GM15510 (cell line): ENCODE results near the gene TULP4.

Experiments
- POLR2A ChIP-seq: IDR thresholded peaks from 3 replicates; pipeline ENCODE4 v1.6.1; 2011; ENCODE audit warnings: borderline replicate concordance; ENCODE audit not compliant: insufficient read length; ENCODE audit errors: extremely low read depth

The TULP4 gene, protein sequence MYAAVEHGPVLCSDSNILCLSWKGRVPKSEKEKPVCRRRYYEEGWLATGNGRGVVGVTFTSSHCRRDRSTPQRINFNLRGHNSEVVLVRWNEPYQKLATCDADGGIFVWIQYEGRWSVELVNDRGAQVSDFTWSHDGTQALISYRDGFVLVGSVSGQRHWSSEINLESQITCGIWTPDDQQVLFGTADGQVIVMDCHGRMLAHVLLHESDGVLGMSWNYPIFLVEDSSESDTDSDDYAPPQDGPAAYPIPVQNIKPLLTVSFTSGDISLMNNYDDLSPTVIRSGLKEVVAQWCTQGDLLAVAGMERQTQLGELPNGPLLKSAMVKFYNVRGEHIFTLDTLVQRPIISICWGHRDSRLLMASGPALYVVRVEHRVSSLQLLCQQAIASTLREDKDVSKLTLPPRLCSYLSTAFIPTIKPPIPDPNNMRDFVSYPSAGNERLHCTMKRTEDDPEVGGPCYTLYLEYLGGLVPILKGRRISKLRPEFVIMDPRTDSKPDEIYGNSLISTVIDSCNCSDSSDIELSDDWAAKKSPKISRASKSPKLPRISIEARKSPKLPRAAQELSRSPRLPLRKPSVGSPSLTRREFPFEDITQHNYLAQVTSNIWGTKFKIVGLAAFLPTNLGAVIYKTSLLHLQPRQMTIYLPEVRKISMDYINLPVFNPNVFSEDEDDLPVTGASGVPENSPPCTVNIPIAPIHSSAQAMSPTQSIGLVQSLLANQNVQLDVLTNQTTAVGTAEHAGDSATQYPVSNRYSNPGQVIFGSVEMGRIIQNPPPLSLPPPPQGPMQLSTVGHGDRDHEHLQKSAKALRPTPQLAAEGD (N-terminal part only)

DNA sequence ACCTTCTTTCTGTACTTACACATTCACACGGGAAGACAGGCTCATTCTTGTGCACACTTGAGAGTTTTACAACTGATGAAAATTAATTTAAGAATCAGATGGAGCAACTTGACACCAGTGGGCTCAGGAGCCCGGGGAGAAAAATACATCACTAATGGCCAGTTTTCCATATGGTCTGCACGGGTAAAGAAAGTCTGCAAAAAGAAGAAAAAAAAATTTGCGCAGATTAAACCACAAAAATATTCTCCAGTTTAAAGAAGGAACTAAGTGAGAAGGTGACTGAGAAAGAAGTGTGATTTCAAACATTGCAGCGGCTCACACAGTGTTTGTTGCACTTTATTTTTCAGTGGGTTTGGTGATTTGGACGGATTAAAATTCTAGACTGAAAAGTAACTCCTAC, at the start of gene TULP4:
TULP4 (plus strand) TSS at position 301 of the 400 bp plus-strand sequence. CDS start 1,552 bp downstream, outside the sequence.
- no peak for TF ChIP-seq POLR2A

DNA sequence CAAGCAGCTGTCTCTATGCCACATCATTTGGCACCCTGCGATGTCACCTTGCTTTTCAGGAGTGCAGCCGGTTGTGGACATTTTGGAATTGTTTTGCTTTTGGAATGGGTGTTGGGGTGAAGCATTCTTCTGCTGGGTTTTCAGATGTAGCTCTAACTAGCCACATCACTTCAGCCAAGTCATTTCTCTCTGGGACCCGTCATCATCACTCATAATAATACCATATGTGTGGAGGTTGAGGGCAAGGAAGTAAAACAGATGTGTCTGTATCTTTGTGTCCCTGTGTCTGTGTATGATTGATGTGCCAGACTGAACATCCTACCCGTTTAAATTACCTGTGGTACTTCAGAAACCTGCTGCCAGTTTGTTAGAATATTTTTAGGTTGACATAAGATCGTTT, 49.5 kb upstream of the TULP4 start:
- TF ChIP-seq POLR2A, result no peak

DNA sequence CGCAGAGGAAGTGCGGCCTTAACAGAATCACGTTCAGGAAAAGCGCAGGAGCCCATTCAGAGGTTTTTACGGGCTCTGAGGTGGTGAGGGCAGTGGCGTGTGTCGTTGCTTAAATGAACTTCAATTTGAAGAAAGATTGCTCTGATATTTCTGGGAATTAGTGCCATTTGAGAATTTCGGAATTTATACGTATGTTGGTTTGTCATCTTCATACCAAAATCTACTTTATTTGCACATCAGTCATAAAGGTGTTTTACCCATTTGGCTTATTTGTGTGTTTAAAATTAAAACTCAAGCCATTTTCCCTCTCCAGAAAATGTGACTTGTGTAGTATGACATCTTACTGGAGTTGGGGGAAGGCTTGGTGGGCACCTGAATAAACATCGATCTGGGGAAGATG, 48.1 kb upstream of the TULP4 start:
- TF ChIP-seq POLR2A, result no peak

DNA sequence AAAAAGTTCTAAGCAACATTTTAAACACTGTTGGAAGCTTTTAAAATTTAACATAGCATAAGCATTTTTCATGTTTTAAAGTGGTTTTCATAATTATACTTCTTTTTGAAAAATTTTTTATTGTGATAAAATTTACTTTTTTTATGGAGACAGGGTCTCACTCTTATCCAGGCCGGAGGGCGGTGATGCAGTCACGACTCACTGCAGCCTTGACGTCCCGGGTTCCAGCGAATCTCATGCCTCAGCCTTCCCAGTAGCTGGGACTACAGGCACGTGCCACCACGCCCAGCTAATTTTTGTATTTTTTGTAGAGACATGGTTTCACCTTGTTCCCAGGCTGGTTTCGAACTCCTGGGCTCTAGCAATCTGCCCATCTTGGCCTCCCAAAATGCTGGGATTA, 46.1 kb upstream of the TULP4 start:
- no peak for TF ChIP-seq POLR2A

DNA sequence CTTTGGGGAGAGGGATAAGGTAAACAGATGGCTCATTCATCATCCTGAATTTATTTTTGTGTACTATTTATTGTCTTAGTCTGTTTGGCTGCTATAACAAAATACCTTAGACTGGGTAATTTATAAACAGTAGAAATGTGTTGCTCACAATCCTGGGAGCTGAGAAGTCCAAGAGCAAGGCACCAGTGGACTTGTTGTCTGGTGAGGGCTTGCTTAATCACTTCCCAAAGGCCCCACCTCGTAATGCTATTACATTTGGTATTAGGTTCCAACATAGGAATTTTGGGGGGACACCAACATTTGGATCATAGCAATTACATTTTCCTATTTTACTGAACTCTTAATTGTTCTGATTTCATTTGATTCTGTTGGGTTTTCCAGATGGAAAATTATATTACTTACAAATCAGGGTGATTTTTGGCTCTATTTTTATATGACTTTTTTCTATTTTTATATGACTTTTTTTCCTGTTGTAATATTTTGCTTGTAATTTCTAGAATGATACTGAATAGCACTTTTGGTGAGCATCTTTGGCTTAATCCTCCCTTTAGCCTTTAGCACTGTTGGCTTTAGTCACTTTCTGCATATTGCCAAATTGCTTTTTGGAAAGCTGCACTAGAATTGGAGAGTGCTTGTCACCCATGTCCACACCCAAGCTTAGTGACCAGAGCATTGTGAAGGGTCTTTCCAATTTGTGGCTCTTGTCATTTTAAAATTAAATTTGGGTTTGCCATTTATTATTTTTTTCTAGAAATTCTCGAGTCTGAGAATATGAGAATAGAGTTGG, 43.7 kb upstream of the TULP4 start:
- no peak for TF ChIP-seq POLR2A

DNA sequence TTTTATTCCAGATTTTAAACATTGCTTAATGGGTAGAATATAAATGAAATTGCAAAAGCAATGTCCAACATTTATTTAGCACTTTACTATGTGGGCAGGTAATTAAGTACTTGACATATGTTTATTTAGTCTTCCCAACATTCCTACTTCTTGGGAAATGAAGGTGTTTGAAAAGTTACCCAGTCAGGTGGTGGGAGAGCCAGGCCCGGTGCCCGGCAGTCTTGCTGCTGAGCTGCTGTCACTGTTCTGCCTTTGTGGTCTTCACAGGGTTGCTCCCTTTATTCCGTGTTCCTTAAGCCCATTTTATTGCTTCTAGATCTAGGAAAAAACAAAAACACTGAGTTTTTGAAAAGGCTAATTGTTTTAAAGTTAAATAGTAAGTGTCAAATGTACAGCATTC, 42.6 kb upstream of the TULP4 start:
- no peak for TF ChIP-seq POLR2A

DNA sequence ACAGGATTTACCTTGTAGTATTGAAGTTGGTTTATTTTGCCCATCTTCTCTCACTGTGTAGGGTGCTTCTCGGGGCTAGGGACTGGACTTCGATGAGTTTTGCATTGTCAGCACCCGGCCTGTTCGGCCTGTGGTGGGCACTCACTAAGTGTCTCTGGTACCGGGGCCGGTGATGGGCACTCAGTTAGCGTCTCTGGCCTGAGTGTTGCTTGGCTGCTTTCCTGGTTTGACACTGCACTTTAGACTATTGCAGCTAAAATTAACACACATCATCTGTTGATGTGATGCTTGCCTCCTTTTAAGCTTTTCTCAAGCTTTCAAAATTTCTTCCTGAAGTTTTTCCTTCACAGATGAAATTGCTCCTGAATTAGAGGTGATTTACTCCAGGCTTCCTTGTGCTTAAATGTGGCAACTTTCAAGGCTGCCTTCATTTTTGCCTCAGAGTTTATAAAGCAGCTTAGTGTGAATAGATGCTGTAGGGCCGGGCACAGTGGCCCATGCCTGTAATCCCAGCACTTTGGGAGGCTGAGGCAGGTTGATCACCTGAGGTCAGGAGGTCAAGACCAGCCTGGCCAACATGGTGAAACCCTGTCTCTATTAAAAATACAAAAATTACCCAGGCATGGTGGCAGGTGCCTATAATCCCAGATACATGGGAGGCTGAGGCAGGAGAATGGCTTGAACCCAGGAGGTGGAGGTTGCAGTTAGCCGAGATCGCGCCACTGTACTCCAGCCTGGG, 41.7 kb upstream of the TULP4 start:
- no peak for TF ChIP-seq POLR2A

DNA sequence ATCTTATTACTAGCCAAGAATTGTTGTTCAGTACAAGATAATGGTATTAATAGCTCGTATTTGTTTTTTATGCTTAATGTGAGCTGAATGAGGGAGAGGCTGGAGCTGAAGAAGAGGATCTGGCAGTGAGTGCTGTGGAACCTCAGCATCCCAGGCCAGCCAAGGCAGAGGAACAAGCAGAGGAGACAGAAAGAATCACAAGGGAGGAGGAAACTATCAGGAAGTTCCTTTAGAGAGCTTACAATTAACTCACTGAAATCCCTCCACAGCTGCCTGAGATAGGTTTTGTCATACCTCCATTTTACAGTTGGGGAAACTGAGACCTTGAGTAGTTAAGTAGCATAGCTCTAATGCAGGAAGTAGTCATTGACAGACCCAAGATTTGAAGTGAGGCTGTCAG, 39.9 kb upstream of the TULP4 start:
- TF ChIP-seq POLR2A, result no peak

DNA sequence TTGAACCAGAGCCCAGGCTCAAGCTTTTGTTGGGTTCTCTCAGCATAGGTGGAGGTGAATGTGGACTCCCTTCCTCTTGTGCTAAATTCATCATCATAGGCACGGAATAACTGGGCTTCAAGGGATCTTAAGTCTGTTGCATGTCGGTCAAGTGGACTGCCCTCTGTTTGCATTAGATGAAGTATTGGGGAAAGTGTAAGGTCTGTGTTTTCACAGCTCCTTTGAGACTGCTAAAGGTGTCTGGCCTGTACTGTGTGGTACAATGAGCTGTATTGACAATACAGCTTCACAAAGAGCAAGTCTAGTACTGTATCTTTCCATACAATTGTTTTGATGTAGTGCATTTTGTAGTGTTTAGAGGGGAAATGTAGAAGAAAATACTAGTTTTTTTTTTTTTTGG, 34.3 kb upstream of the TULP4 start:
- TF ChIP-seq POLR2A, result no peak

DNA sequence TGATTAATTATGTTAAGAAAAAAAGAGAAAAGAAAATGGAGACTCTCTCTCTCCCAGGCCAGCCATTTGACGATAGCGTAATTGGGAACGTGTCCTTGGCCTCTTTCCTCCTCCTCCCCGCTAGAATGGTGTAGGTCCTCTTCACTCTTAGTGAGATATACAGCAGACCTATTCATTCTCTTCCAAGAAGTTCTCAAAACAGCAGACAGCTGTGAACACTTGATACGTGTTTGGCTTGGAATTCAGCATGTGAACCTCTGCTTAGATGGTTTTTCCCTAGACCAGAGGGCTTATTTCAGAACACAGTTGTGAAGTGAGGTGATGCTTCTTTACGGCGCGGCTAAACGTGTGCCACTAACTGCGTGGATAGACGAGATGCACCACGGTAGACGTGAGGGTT, 32.6 kb upstream of the TULP4 start:
- no peak for TF ChIP-seq POLR2A

DNA sequence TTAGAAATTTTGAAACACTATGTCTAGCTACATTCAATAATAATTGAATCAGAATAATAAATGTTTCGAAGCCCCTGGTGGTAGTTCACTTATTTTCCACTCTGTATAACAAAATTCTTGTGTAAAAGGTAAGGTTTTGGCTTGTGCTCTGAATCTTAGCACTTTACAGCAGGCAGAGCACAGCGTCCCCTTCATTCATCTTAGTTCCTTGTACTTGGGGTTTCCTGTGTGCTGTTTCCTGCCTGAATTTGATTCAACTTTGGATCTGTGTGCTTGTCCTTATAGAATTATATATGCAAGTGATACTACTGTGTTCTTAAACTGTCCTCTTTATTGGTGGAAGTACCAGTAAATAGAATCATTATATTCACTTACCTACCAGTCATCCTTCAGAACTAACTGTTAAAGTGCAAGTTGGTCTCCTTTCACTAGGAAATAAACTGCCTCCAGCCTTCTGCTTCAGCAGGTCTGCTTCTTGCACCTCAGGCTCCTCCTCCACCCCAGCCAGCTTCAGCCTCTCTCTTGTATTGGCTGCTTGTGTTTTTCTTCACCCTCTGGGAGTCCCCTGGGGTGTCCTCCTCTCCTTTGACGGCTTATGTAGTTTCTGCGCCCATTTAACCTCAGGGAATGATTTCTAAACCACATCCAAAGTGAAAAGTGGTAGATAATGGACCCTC, 28.8 kb upstream of the TULP4 start:
- TF ChIP-seq POLR2A, result no peak

DNA sequence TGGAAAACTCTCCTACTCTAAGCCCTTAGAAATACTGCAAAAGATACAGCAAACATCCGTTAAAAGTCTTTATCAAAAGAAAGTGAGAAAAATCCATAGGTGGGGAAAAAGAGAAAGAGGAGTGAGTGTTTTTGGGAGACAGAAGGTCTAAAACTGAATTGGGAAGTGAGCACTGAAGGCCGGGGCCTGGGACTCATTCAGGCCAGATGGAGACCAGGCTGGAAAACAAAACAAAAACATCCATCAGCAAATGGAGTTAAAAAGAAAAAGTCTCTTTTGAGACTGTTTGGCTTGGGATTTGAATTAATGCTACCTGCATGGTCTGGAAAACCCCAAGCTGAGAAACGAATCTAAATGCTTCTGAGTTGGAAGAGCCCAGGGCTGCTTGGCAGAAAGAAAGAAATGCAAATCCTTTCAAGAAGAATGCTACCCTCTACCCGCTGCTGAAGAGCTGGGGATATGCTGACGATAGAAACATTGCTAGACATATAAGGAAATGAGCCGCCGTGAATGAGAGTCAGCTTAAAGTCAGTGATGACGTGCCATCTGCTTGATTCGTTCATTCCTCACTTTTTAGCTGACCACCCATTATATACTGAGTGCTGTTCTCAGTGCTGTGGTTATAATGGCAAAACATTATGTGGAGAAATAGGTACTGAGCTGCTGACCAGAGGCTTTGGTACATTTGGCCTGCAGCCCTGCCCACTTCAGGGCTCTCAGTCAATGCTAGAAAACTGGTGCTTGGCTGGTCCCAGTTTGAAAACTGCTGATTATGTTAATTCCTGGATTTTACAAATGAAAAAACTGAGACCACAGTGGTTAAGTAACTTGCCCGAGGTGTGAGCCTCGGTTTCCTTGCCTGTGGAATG, 28.0 kb upstream of the TULP4 start:
- TF ChIP-seq POLR2A, result no peak
